ENCODE measurements around the gene MIER1.

Gene MIER1

GRCh38 chr1:66940981-66941380, 16.2 kb downstream of the MIER1 start:
- no peak for TF ChIP-seq CTCF (IDR thresholded peaks at IDR 0.05; ENCODE audit: insufficient read depth, low read length, missing control alignments)
- POLR2A ChIA-PET: interaction anchor here (1.3 kb wide), 1 partner anchor 11 kb away, joined by 4 read pairs; no protein-coding TSS in a partner anchor
- H3K4me3 ChIP-seq (ENCODE audit: low read depth, low read length): no peak overlapping the region
- CTCF ChIA-PET: interaction anchor here (0.6 to 1.6 kb wide), 3 partner anchors 12 to 209 kb away, joined by 3 read pairs; partner anchors contain the start of genes DNAI4 and MIER1
- DNase-seq (ENCODE audit: low read depth, low spot score): no peak

- no peak for TF ChIP-seq CTCF (IDR thresholded peaks at IDR 0.05; ENCODE audit: insufficient read depth, low read length, missing control alignments)
- no peak overlapping the region for H3K4me3 ChIP-seq (ENCODE audit: low read depth, low read length)
- DNase-seq (ENCODE audit: low read depth, low spot score): no peak
- ChIA-PET CTCF (no interaction called here), POLR2A (no interaction called here)
These were observed 18.7 kb downstream of the MIER1 start for GRCh38 chr1:66943361-66943969.

GRCh38 chr1:66944330-66945274, 19.8 kb downstream of the MIER1 start:
- no peak for DNase-seq (ENCODE audit: low read depth, low spot score)
- ChIA-PET POLR2A (interaction anchor here (1.4 kb wide), 2 partner anchors 14 to 19 kb away, joined by 4 to 5 read pairs; partner anchors contain the start of genes DNAI4 and MIER1), CTCF (no interaction called here)
- TF ChIP-seq CTCF (IDR thresholded peaks at IDR 0.05; ENCODE audit: insufficient read depth, low read length, missing control alignments): no peak
- no peak overlapping the region for H3K4me3 ChIP-seq (ENCODE audit: low read depth, low read length)

- no peak for DNase-seq (ENCODE audit: low read depth, low spot score)
- H3K4me3 ChIP-seq (ENCODE audit: low read depth, low read length): no peak overlapping the region
- TF ChIP-seq CTCF (IDR thresholded peaks at IDR 0.05; ENCODE audit: insufficient read depth, low read length, missing control alignments): no peak
- ChIA-PET CTCF (no interaction called here), POLR2A (interaction anchor here (1.4 kb wide), 2 partner anchors 15 to 20 kb away, joined by 4 to 5 read pairs; partner anchors contain the start of genes DNAI4 and MIER1)
These were observed 20.5 kb downstream of the MIER1 start for GRCh38 chr1:66945316-66945715.

GRCh38 chr1:66947267-66947666, 22.5 kb downstream of the MIER1 start:
- no peak for DNase-seq (ENCODE audit: low read depth, low spot score)
- ChIA-PET CTCF (no interaction called here), POLR2A (no interaction called here)
- no peak for TF ChIP-seq CTCF (IDR thresholded peaks at IDR 0.05; ENCODE audit: insufficient read depth, low read length, missing control alignments)
- H3K4me3 ChIP-seq (ENCODE audit: low read depth, low read length): no peak overlapping the region

GRCh38 chr1:66951513-66951912, 26.7 kb downstream of the MIER1 start:
- ChIA-PET POLR2A (interaction anchor here (0.6 to 0.8 kb wide), 2 partner anchors 10 to 27 kb away, joined by 3 to 4 read pairs; partner anchors contain the start of genes DNAI4 and MIER1), CTCF (no interaction called here)
- H3K4me3 ChIP-seq (ENCODE audit: low read depth, low read length): no peak overlapping the region
- DNase-seq (ENCODE audit: low read depth, low spot score): peak; percentile 79
- TF ChIP-seq CTCF (IDR thresholded peaks at IDR 0.05; ENCODE audit: insufficient read depth, low read length, missing control alignments): no peak

Data from AG04449 (cell line).